OCI-LY3 (cell line): ENCODE data around the gene HOXA5.

Experiments
- H2AFZ ChIP-seq: fragments of 200-600, 300-600 bp; shearing (Covaris generic); 2 replicates; pipeline ENCODE4 v1.6.0; 2014; ENCODE audit warnings: antibody characterized with exemption, low read depth, low read length
- H3K27ac ChIP-seq: fragments of 200-600, 300-600 bp; sonication (generic); 2 replicates; pipeline ENCODE4 v1.5.1; 2014; ENCODE audit warnings: mild to moderate bottlenecking, low read length, moderate library complexity, mixed read lengths
- H3K27me3 ChIP-seq: fragments of 200-600, 300-600 bp; sonication (generic); 2 replicates; pipeline ENCODE4 v1.6.1; 2014; ENCODE audit warnings: low read depth, low read length, mixed read lengths
- H3K36me3 ChIP-seq: fragments of 200-600, 300-600 bp; sonication (generic); replicated peaks from 2 replicates; pipeline ENCODE3; 2014; ENCODE audit warnings: low read depth, low read length, mixed read lengths
- H3K4me1 ChIP-seq: fragments of 300-600, 200-600 bp; sonication (generic); 2 replicates; pipeline ENCODE4 v1.6.1; 2014; ENCODE audit warnings: low read length, mixed read lengths
- H3K4me2 ChIP-seq: fragments of 200-600, 300-600 bp; sonication (generic); 2 replicates; pipeline ENCODE4 v1.6.1; 2014; ENCODE audit warnings: low read length, mixed read lengths
- H3K4me3 ChIP-seq: fragments of 300-600, 200-600 bp; sonication (generic); 2 replicates; pipeline ENCODE4 v1.5.1; 2014; ENCODE audit warnings: antibody characterized with exemption, mild to moderate bottlenecking, low read length, moderate library complexity
- H3K79me2 ChIP-seq: fragments of 300-600, 200-600 bp; shearing (Covaris generic); 2 replicates; pipeline ENCODE4 v1.6.1; 2014; ENCODE audit warnings: mild to moderate bottlenecking, low read length, mixed read lengths
- H3K9ac ChIP-seq: fragments of 300-600, 200-600 bp; shearing (Covaris generic); 2 replicates; pipeline ENCODE4 v1.6.0; 2014; ENCODE audit warnings: mild to moderate bottlenecking, low read length, moderate library complexity
- H3K9me3 ChIP-seq: fragments of 200-600, 300-600 bp; shearing (Covaris generic); 2 replicates; pipeline ENCODE4 v1.6.1; 2014; ENCODE audit warnings: low read length, mixed read lengths; ENCODE audit not compliant: insufficient read depth
- H4K20me1 ChIP-seq: fragments of 200-600, 300-600 bp; sonication (generic); 2 replicates; pipeline ENCODE4 v1.6.1; 2016; ENCODE audit warnings: low read length, mixed read lengths; ENCODE audit not compliant: insufficient read depth
- CTCF ChIP-seq: fragments of 200-600, 300-600 bp; sonication (generic); IDR thresholded peaks from 2 replicates; pipeline ENCODE4 v1.5.1; 2014; ENCODE audit warnings: antibody characterized with exemption, low read length, low read depth
- EZH2phosphoT487 ChIP-seq: fragments of 200-600 bp; shearing (Covaris generic); IDR thresholded peaks from 2 replicates; pipeline ENCODE4 v1.6.1; 2018; ENCODE audit warnings: antibody characterized with exemption, mixed run types, low read depth

Gene HOXA5

GRCh38 chr7:27161721-27162560, 18.5 kb upstream of the HOXA5 start:
- Histone ChIP-seq H3K4me2 (peak overlapping the region; percentile 96), H2AFZ (no peak overlapping the region), H3K4me1 (0 out of 2 replicates have a peak, but pooled peaks cover 5% of the 10 kb centered on the region), H3K9me3 (no peaks in the 10 kb centered on the region), H3K36me3 (no peaks in the 10 kb centered on the region), H3K27me3 (no peaks in the 10 kb centered on the region), H3K79me2 (no peaks in the 10 kb centered on the region), H3K4me3 (peak overlapping the region; percentile 99), H3K27ac (no peak overlapping the region), H4K20me1 (no peaks in the 10 kb centered on the region), H3K9ac (no peak overlapping the region)
- no peak for TF ChIP-seq CTCF
- no peak for TF ChIP-seq EZH2phosphoT487

- H2AFZ ChIP-seq, result peak overlapping the region; percentile 100
- 0 out of 2 replicates have a peak, but pooled peaks cover 5% of the 10 kb centered on the region for H3K4me1 ChIP-seq
- no peaks in the 10 kb centered on the region for H3K27me3 ChIP-seq
- no peak for TF ChIP-seq EZH2phosphoT487
- TF ChIP-seq CTCF, result 0 out of 2 replicates have a peak, but pooled peaks have one; percentile 17
- peak overlapping the region; percentile 99 for H3K4me3 ChIP-seq
- peak overlapping the region; percentile 96 for H3K4me2 ChIP-seq
- H3K9me3 ChIP-seq, result no peaks in the 10 kb centered on the region
- no peaks in the 10 kb centered on the region for H4K20me1 ChIP-seq
- peak overlapping the region; percentile 82 for H3K9ac ChIP-seq
- no peak overlapping the region for H3K27ac ChIP-seq
- no peaks in the 10 kb centered on the region for H3K79me2 ChIP-seq
- no peaks in the 10 kb centered on the region for H3K36me3 ChIP-seq
These were observed 17.8 kb upstream of the HOXA5 start for GRCh38 chr7:27161214-27161720.

- Histone ChIP-seq H3K4me2 (peak overlapping the region; percentile 96), H4K20me1 (no peaks in the 10 kb centered on the region), H3K4me3 (peak overlapping the region; percentile 99), H3K27me3 (no peaks in the 10 kb centered on the region), H3K36me3 (no peaks in the 10 kb centered on the region), H3K9me3 (no peaks in the 10 kb centered on the region), H3K79me2 (no peaks in the 10 kb centered on the region), H3K27ac (no peak overlapping the region), H2AFZ (peak overlapping the region; percentile 100), H3K9ac (peak overlapping the region; percentile 82), H3K4me1 (0 out of 2 replicates have a peak, but pooled peaks cover 5% of the 10 kb centered on the region)
- peak; percentile 71 for TF ChIP-seq CTCF
- no peak for TF ChIP-seq EZH2phosphoT487
These were observed 17.2 kb upstream of the HOXA5 start for GRCh38 chr7:27160546-27161213.

- Histone ChIP-seq H3K27ac (no peak overlapping the region), H3K27me3 (no peaks in the 10 kb centered on the region), H2AFZ (peak overlapping the region; percentile 98)
These were observed 16.7 kb upstream of the HOXA5 start for GRCh38 chr7:27160145-27160545.

More at GRCh38 chr7:27160145-27160545, 16.7 kb upstream of the HOXA5 start:
- Histone ChIP-seq H3K9me3 (no peaks in the 10 kb centered on the region), H4K20me1 (no peaks in the 10 kb centered on the region), H3K9ac (peak overlapping the region; percentile 82), H3K79me2 (no peaks in the 10 kb centered on the region), H3K4me2 (peak overlapping the region; percentile 96), H3K36me3 (no peaks in the 10 kb centered on the region), H3K4me1 (0 out of 2 replicates have a peak, but pooled peaks cover 5% of the 10 kb centered on the region), H3K4me3 (peak overlapping the region; percentile 99)
- TF ChIP-seq EZH2phosphoT487, result no peak
- TF ChIP-seq CTCF, result no peak
